PC-9 (cell line): ENCODE results near the gene PMPCB. TPM values are rescaled to one million over a fixed set of nuclear protein-coding genes. Genes with fewer than 3 reads are reported as not detected.

ENCODE experiments used
- BruUV-seq: library from RNA; stranded (reverse); fragments of 400-500 nt; replicated peaks from 2 replicates; lab custom pipeline; 2021; lab: Mats Ljungman, UMichigan
- CTCF ChIA-PET: fragments of 300-600 bp; sonication (Branson Sonifier 250); formaldehyde crosslinking; loops from one replicate; lab custom pipeline; 2022; ENCODE audit warnings: antibody characterized with exemption; lab: Charles Lee
- POLR2A ChIA-PET: fragments of 300-600 bp; sonication (Branson Sonifier 250); formaldehyde crosslinking; loops from one replicate; lab custom pipeline; 2022; ENCODE audit warnings: antibody characterized with exemption; ENCODE audit not compliant: unreplicated experiment; lab: Charles Lee
- DNase-seq, 2 experiments: peaks; one replicate each; pipeline versions ENCODE4 v3.0.0 to v3.0.0-alpha.2; 2015 to 2022; ENCODE audit warnings: mixed read lengths in 1 of 2
- H2AFZ ChIP-seq: fragments of 200-600 bp; sonication (generic); 2 replicates; pipeline ENCODE4 v1.8.1; 2017; ENCODE audit warnings: antibody characterized with exemption
- H3F3A ChIP-seq: fragments of 200-600 bp; sonication (generic); 2 replicates; pipeline ENCODE4 v1.8.1; 2017; ENCODE audit warnings: antibody characterized with exemption, mild to moderate bottlenecking, low read depth; ENCODE audit not compliant: insufficient read depth
- H3K27ac ChIP-seq: fragments of 200-600 bp; sonication (generic); 2 replicates; pipeline ENCODE4 v1.6.1; 2016; ENCODE audit warnings: mixed run types
- H3K27me3 ChIP-seq: fragments of 200-600 bp; sonication (generic); 2 replicates; pipeline ENCODE4 v1.6.1; 2016; ENCODE audit warnings: low read depth, mixed run types; ENCODE audit not compliant: insufficient read depth
- H3K36me3 ChIP-seq: fragments of 200-600 bp; sonication (generic); 2 replicates; pipeline ENCODE4 v1.6.1; 2016; ENCODE audit warnings: low read depth, mixed run types
- H3K4me1 ChIP-seq: fragments of 200-600 bp; sonication (generic); replicated peaks from 2 replicates; pipeline ENCODE4 v1.6.1; 2016; ENCODE audit warnings: mixed run types; ENCODE audit not compliant: insufficient read depth
- H3K4me2 ChIP-seq: fragments of 200-600 bp; sonication (generic); 2 replicates; pipeline ENCODE4 v1.6.1; 2017; ENCODE audit warnings: mixed run types
- H3K4me3 ChIP-seq: fragments of 200-600 bp; sonication (generic); 2 replicates; pipeline ENCODE4 v1.6.1; 2016; ENCODE audit warnings: mixed run types
- H3K79me2 ChIP-seq: fragments of 200-600 bp; sonication (generic); 2 replicates; pipeline ENCODE4 v1.6.1; 2017; ENCODE audit warnings: low read depth, mixed run types
- H3K9me2 ChIP-seq: fragments of 200-600 bp; sonication (generic); 2 replicates; pipeline ENCODE4 v1.8.1; 2017; ENCODE audit warnings: mild to moderate bottlenecking; ENCODE audit not compliant: insufficient read depth
- H3K9me3 ChIP-seq: fragments of 200-600 bp; sonication (generic); 2 replicates; pipeline ENCODE4 v1.8.1; 2016; ENCODE audit warnings: low read depth; ENCODE audit not compliant: insufficient read depth
- H4K20me1 ChIP-seq: fragments of 200-600 bp; sonication (generic); 2 replicates; pipeline ENCODE4 v1.8.1; 2017; ENCODE audit not compliant: insufficient read depth
- CTCF ChIP-seq: fragments of 200-600 bp; sonication (generic); conservative IDR thresholded peaks from 2 replicates; pipeline ENCODE4 v1.6.1; 2017; ENCODE audit warnings: mixed run types, antibody characterized with exemption, mild to moderate bottlenecking, moderate library complexity
- EZH2 ChIP-seq: fragments of 200-600 bp; sonication (generic); IDR thresholded peaks from 2 replicates; pipeline ENCODE4 v1.8.0; 2017; ENCODE audit warnings: antibody characterized with exemption, low read depth
- intact Hi-C: fragments of 100-400 bp; cut with micrococcal nuclease; formaldehyde crosslinking; loops from one replicate; pipeline ENCODE4 v1.10.0; 2022; ENCODE audit not compliant: unreplicated experiment
- total RNA-seq: library from RNA; stranded (reverse); gene quantifications from 2 replicates; pipeline ENCODE4 v1.2.3, GENCODE V29; 2021

PMPCB gene
- total RNA-seq, 1 experiment from 2014 or later: 78.1 TPM

DNA sequence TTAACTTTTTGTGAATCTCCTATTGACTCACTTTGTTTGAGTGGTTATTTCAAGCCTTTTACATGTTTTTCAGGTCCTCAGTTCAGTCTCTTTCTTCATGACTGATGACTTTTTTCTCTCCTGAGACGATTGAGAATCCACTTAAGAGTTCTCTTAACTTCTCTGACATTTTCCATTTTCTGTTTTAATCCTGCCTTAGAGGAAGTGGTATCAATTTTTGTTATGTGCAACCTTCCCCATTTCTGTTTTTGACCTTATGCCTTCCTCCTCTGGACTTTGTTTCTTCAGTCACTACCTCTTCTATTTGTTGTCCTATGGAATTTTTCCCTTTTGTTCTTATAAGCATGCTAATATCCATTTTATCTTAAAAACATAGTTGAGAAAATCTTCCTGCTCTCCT, 52.6 kb downstream of the PMPCB start:
- Histone ChIP-seq H3K4me3 (no peak overlapping the region; the same call in 1 of the 2 replicates), H3F3A (peaks cover 4% of the 10 kb centered on the region), H3K9me3 (no peaks in the 10 kb centered on the region), H3K4me2 (peak overlapping the region; percentile 82), H3K4me1 (peaks cover 32% of the 10 kb centered on the region), H4K20me1 (peaks cover 61% of the 10 kb centered on the region), H3K79me2 (peaks cover 79% of the 10 kb centered on the region), H2AFZ (no peak overlapping the region), H3K27ac (no peak overlapping the region), H3K27me3 (no peaks in the 10 kb centered on the region), H3K36me3 (peaks cover 11% of the 10 kb centered on the region), H3K9me2 (no peaks in the 10 kb centered on the region)
- ChIA-PET CTCF (no interaction called here), POLR2A (no interaction called here)
- intact Hi-C loops: no loop called here
- TF ChIP-seq EZH2 (no peak), CTCF (no peak)
- DNase-seq: no peak
- no TSS peak for BruUV-seq

Other genes starting within 250 kb of the PMPCB start
- 10.4 and 19.4 TPM in 2 replicates for gene FBXL13, start 222.6 kb upstream of the PMPCB start, total RNA-seq
- gene ARMC10, start 222.3 kb upstream of the PMPCB start, total RNA-seq: 53.3 and 66.0 TPM in 2 replicates
- gene NAPEPLD, start 148.3 kb upstream of the PMPCB start, total RNA-seq: 22.6 TPM in 2 replicates
- gene DNAJC2, start 47.3 kb downstream of the PMPCB start, total RNA-seq: 37.8 and 42.2 TPM in 2 replicates
- gene PSMC2, start 50.2 kb downstream of the PMPCB start, total RNA-seq: 138 and 196 TPM in 2 replicates
- not detected in 2 replicates for gene SLC26A5, start 148.8 kb downstream of the PMPCB start, total RNA-seq